ENCODE measurements around the gene TTC21A. TPM values are rescaled to one million over a fixed set of nuclear protein-coding genes. Genes with fewer than 3 reads are reported as not detected.

Gene TTC21A
- total RNA-seq, 1 donor from 2014 or later = 6.2 TPM

- Mint-ChIP-seq H3K4me1 (ENCODE audit: low read depth) (peaks cover 4% of the 10 kb centered on the region), H3K36me3 (ENCODE audit: low read depth) (peaks cover 3% of the 10 kb centered on the region), H3K9me3 (ENCODE audit: low read depth) (no peaks in the 10 kb centered on the region), H3K27ac (ENCODE audit: unreplicated experiment) (no peak overlapping the region), H3K4me3 (ENCODE audit: unreplicated experiment) (no peak overlapping the region), H3K27me3 (ENCODE audit: low read depth) (no peaks in the 10 kb centered on the region)
- TF ChIP-seq, protein P1, sequence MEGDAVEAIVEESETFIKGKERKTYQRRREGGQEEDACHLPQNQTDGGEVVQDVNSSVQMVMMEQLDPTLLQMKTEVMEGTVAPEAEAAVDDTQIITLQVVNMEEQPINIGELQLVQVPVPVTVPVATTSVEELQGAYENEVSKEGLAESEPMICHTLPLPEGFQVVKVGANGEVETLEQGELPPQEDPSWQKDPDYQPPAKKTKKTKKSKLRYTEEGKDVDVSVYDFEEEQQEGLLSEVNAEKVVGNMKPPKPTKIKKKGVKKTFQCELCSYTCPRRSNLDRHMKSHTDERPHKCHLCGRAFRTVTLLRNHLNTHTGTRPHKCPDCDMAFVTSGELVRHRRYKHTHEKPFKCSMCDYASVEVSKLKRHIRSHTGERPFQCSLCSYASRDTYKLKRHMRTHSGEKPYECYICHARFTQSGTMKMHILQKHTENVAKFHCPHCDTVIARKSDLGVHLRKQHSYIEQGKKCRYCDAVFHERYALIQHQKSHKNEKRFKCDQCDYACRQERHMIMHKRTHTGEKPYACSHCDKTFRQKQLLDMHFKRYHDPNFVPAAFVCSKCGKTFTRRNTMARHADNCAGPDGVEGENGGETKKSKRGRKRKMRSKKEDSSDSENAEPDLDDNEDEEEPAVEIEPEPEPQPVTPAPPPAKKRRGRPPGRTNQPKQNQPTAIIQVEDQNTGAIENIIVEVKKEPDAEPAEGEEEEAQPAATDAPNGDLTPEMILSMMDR (IDR thresholded peaks at IDR 0.05) = no peak
- DNase-seq (ENCODE audit: low spot score) = no peak
Observed at GRCh38 chr3:39118079-39118478, 10.6 kb downstream of the TTC21A start.

GRCh38 chr3:39118931-39119660 is 11.6 kb downstream of the TTC21A start:
- TF ChIP-seq, protein P1 (IDR thresholded peaks at IDR 0.05) = no peak
- H3K27me3 Mint-ChIP-seq (ENCODE audit: low read depth) = no peaks in the 10 kb centered on the region
- H3K4me1 Mint-ChIP-seq (ENCODE audit: low read depth) = peaks cover 4% of the 10 kb centered on the region
- DNase-seq (ENCODE audit: low spot score) = no peak
- H3K9me3 Mint-ChIP-seq (ENCODE audit: low read depth) = no peaks in the 10 kb centered on the region
- H3K4me3 Mint-ChIP-seq (ENCODE audit: unreplicated experiment) = no peak overlapping the region
- peaks cover 3% of the 10 kb centered on the region for H3K36me3 Mint-ChIP-seq (ENCODE audit: low read depth)
- H3K27ac Mint-ChIP-seq (ENCODE audit: unreplicated experiment) = no peak overlapping the region

- Mint-ChIP-seq H3K9me3 (ENCODE audit: low read depth) (no peaks in the 10 kb centered on the region), H3K36me3 (ENCODE audit: low read depth) (peaks cover 3% of the 10 kb centered on the region), H3K27ac (ENCODE audit: unreplicated experiment) (no peak overlapping the region), H3K27me3 (ENCODE audit: low read depth) (no peaks in the 10 kb centered on the region), H3K4me1 (ENCODE audit: low read depth) (peaks cover 18% of the 10 kb centered on the region), H3K4me3 (ENCODE audit: unreplicated experiment) (no peak overlapping the region)
- DNase-seq (ENCODE audit: low spot score) = no peak
- TF ChIP-seq, protein P1 (IDR thresholded peaks at IDR 0.05) = no peak
Observed at GRCh38 chr3:39121621-39122020, 14.1 kb downstream of the TTC21A start.

GRCh38 chr3:39122813-39123212 is 15.3 kb downstream of the TTC21A start:
- Mint-ChIP-seq H3K27me3 (ENCODE audit: low read depth) (no peaks in the 10 kb centered on the region), H3K27ac (ENCODE audit: unreplicated experiment) (no peak overlapping the region), H3K9me3 (ENCODE audit: low read depth) (no peaks in the 10 kb centered on the region), H3K4me3 (ENCODE audit: unreplicated experiment) (no peak overlapping the region), H3K36me3 (ENCODE audit: low read depth) (peaks cover 3% of the 10 kb centered on the region), H3K4me1 (ENCODE audit: low read depth) (peaks cover 19% of the 10 kb centered on the region)
- TF ChIP-seq, protein P1 (IDR thresholded peaks at IDR 0.05) = no peak
- DNase-seq (ENCODE audit: low spot score) = no peak

DNA sequence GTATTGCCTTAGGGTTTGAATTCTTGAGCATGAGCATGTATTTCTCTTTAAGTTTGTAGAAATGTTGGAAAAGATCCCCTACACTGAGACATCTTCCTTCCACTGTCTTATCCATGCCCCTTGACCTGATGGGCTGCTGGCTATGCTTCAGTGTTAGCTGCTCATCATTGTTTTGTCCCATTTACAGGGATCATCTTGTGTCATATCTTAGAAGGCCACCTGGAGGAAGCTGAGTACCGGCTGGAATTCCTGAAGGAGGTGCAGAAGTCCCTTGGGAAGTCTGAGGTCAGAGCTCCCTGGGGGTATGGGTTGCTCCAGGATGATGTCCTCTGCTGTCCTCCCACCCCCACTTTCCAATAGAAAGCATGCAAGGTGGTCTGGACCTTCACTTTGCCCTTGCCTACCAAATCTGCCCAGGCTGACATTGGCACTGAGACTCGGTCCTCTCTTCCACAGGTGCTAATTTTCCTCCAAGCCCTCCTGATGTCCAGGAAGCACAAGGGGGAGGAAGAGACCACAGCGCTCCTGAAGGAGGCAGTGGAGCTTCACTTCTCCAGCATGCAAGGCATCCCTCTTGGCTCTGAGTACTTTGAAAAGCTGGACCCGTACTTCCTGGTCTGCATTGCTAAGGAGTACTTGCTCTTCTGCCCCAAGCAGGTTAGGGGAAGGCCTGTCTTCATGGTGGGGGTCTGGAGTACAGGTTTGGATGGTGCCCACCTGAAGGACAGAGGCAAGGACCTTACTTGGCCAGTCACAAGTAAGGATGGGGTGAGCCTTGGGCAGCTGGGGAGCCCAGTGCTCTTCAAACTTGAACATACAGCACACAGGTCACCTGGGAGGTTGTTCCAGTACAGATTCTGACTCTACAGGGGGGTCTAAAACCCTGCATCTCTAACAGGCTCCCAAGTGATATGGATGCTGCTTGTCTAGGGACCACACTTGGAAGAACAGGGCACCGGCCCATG is 17.7 kb downstream of the TTC21A start:
- peak overlapping the region; percentile 41 for H3K27ac Mint-ChIP-seq (ENCODE audit: unreplicated experiment)
- H3K4me1 Mint-ChIP-seq (ENCODE audit: low read depth) = peaks cover 19% of the 10 kb centered on the region
- peak; percentile 32 for DNase-seq (ENCODE audit: low spot score)
- TF ChIP-seq, protein P1 (IDR thresholded peaks at IDR 0.05) = peak; percentile 69
- no peak overlapping the region for H3K4me3 Mint-ChIP-seq (ENCODE audit: unreplicated experiment)
- H3K27me3 Mint-ChIP-seq (ENCODE audit: low read depth) = no peaks in the 10 kb centered on the region
- peaks cover 2% of the 10 kb centered on the region for H3K36me3 Mint-ChIP-seq (ENCODE audit: low read depth)
- no peaks in the 10 kb centered on the region for H3K9me3 Mint-ChIP-seq (ENCODE audit: low read depth)
